H54 (cell line): ENCODE data around the gene AKIRIN2.

Source experiments
- DNase-seq: peaks from one replicate; pipeline ENCODE4 v3.0.0; 2011; ENCODE audit warnings: low spot score, mixed read lengths; ENCODE audit not compliant: insufficient read length
- FAIRE-seq: peaks from 3 replicates; lab custom pipeline; 2011; peaks lifted over from hg19 to GRCh38; lab: Jason Lieb, UNC
- POLR2A ChIP-seq: IDR thresholded peaks from 2 replicates; pipeline ENCODE4 v1.6.1; 2011; ENCODE audit warnings: low read depth, mild to moderate bottlenecking, low read length

Gene AKIRIN2

DNA sequence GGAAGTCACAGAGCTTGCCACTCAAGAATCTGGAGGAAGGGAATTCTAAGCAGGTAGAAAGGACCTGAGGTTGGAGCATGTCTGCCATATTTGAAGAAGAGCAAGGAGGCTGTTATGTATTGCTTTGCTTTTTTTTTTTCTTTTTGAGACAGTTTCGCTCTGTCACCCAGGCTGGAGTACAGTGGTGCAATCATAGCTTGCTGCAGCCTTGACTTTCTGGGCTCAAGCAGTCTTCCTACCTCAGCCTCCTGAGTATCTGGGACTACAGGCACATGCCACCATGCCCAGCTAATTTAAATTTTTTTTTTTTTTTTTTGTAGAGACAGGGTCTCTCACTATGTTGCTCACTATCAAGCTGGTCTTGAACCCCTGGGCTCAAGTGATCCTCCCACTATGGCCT, 71.3 kb downstream of the AKIRIN2 start:
- FAIRE-seq (no peak), DNase-seq (no peak)
- no peak for TF ChIP-seq POLR2A

DNA sequence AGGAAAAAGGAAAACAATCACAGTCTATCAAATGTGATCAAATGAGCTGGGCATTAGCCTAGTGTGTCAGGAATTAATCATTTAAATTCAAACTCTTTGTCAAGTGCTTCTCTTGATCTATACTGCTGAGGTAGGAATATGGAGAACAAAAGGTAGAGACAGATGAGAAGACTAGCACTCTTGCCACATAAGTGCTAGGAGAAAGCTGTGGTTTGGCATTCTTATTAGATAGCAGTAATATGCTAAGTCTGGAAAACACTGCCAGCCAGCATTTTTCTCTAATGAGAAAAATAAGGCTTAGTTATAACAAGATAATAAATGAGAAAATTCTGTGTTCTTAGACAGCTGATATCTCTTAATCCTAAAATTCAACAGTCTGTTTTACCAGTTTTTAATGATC, 73.2 kb downstream of the AKIRIN2 start:
- FAIRE-seq (no peak), DNase-seq (no peak)
- no peak for TF ChIP-seq POLR2A

DNA sequence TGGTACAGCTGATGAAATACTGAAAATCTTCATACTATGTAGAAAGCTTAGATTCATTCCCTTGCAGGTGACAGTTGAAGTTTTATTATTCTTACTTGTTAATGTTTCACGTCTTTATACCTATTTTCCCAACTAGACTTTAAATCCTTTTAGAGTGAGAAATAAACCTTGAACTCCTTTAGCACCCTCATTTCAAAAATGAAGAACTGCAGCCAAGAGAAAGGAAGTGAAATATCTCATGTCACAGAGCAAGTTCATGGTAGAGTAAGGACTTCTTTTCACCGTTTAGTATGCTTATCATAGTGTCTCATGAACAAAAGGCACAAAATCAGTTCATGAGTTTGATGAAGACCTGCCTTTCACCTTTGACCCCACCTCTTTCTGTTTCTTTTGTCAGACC, 73.6 kb downstream of the AKIRIN2 start:
- no peak for TF ChIP-seq POLR2A
- FAIRE-seq (no peak), DNase-seq (no peak)
